Activated CD8-positive, alpha-beta T cell treated with anti-CD3 and anti-CD28 coated beads, Interleukin-2, amount 10 ng/mL, durations not matched to agents 7 days and 5 days (primary cell): ENCODE results near the gene GSE1. TPM values are rescaled to one million over a fixed set of nuclear protein-coding genes. Genes with fewer than 3 reads are reported as not detected.

Experiments used
- ATAC-seq: fragments of 150-1000 bp; cut with Tn5 transposase; one replicate; pipeline ENCODE4 v1.10.0; 2021; ENCODE audit warnings: moderate library complexity
- CTCF ChIA-PET: fragments of 350-600 bp; sonication (Branson Sonifier 250); formaldehyde crosslinking; loops from one replicate; lab custom pipeline; 2021; ENCODE audit warnings: antibody characterized with exemption; lab: Charles Lee
- POLR2A ChIA-PET: fragments of 350-600 bp; sonication (Branson Sonifier 250); formaldehyde crosslinking; loops from one replicate; lab custom pipeline; 2021; ENCODE audit warnings: antibody characterized with exemption; lab: Charles Lee
- DNase-seq: peaks from one replicate; pipeline ENCODE4 v3.0.0-alpha.2; 2020
- H3K27ac Mint-ChIP-seq: one replicate; pipeline ENCODE4 v1.8.0; 2021; ENCODE audit warnings: mild to moderate bottlenecking, mixed read lengths
- H3K27me3 Mint-ChIP-seq: one replicate; pipeline ENCODE4 v1.8.0; 2021; ENCODE audit warnings: low read depth, mixed read lengths
- H3K36me3 Mint-ChIP-seq: one replicate; pipeline ENCODE4 v1.8.0; 2021; ENCODE audit warnings: low read depth, mixed read lengths
- H3K4me1 Mint-ChIP-seq: one replicate; pipeline ENCODE4 v1.8.0; 2021; ENCODE audit warnings: low read depth, mixed read lengths
- H3K4me3 Mint-ChIP-seq: one replicate; pipeline ENCODE4 v1.8.0; 2021; ENCODE audit warnings: mild to moderate bottlenecking, mixed read lengths
- H3K9me3 Mint-ChIP-seq: one replicate; pipeline ENCODE4 v1.8.0; 2022; ENCODE audit warnings: mixed read lengths; ENCODE audit not compliant: insufficient read depth
- total RNA-seq, 2 experiments: library from RNA; stranded (reverse); gene quantifications; one replicate each; pipeline ENCODE4 v1.2.3, GENCODE V29; 2021

The GSE1 gene
- total RNA-seq = 10 to 100 TPM; 48.9 to 51.4 TPM

DNA sequence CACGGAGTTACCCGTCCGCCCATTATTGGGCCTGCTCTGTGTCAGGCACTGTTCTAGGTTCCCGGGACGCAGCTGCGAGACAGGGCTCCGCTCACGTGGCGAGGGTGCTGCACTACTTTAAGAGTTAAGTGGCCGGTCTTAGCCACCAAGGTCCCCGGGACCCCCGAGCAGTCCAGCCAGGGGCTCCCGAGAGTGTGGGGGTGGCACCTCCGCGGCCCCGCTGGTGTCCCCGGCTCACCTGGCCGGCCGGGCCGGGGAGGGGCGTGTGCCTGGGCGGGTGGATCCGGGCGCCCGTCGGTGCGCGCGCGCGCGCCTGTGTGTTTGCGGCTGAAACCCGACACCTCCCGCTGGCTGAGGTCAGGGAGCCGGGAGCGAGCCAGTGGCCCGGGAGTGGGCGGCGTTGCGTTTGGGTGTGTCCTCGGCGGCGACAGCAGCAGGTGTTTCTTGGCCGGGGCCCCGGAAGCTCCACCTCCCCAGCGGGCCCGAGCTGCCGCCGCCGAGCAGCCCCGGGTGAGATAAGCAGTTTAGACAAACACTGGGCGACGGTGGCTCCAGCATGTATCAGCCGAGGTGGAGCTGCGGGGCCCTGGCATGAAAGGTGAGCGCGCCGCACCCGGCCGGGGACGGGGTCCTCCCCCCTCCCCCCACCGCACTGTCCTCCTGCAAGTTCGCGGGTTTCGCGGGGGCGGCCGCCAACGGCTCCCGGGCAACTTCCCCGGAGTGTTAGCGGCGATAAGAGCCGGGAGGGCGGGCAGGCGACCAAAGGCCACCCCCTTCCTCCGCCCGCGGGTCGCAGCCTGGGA is at the start of gene GSE1:
Gene GSE1 (plus strand): TSS at position 522 of the 803 bp plus-strand sequence. CDS start 70 bp downstream, at position 592.
- Mint-ChIP-seq H3K4me1 (peaks cover 65% of the 10 kb centered on the region), H3K36me3 (peaks cover 8% of the 10 kb centered on the region), H3K27me3 (no peaks in the 10 kb centered on the region), H3K4me3 (peak within 1 kb of the TSS; percentile 76), H3K9me3 (no peaks in the 10 kb centered on the region), H3K27ac (peak within 1 kb of the TSS; percentile 72)
- ATAC-seq (peak; percentile 35), DNase-seq (peak; percentile 85)
- CTCF ChIA-PET = interaction anchor here (1.0 to 4.8 kb wide), 7 partner anchors 41 to 195 kb away, joined by 3 to 36 read pairs (median 4); no protein-coding TSS in a partner anchor
- POLR2A ChIA-PET = interaction anchor here (4.5 kb wide), 1 partner anchor 60 kb away, joined by 34 read pairs; no protein-coding TSS in a partner anchor

DNA sequence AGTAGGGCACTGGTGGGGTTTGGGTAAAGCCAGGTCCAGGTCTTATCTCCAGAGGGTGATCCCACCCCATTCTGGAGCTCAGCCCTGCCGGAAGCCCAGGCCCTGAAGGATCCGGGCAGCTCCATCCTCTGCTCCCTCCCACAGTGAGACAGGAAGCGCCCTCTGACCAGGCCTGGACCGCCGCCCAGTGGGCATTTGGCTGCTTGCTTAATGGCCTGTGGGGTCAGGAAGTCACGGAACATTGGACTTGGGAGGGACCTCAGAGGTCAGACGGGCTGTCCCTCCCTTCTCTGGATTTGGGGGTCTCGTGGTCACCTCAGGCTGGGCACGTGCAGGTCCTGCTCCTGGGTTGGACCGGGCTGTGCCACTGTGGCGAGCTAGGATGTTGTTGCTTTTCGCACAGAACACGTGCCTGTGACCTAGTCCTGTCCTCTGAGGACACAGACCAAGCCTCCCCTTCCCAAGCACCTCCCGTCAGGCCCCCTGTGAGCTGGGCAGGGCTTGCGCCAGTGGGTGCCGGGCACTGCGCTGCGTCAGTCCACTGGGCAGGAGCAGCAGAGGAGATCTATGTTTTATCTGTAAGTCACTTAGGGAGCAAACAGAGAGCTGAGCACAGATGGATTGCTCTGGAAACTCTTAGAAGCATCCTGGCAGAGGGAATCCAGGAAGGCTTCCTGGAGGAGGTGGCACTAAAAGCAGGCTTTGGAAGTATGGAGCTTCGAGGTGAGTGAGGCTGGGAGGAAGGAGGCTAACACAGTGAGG is 49.4 kb upstream of the GSE1 start:
- peaks cover 3% of the 10 kb centered on the region for H3K36me3 Mint-ChIP-seq
- ATAC-seq (no peak), DNase-seq (no peak)
- H3K4me1 Mint-ChIP-seq = peaks cover 53% of the 10 kb centered on the region
- no peaks in the 10 kb centered on the region for H3K9me3 Mint-ChIP-seq
- ChIA-PET POLR2A (interaction anchor here (1.7 kb wide), 1 partner anchor 9 kb away, joined by 6 read pairs; no protein-coding TSS in a partner anchor), CTCF (interaction anchor here (1.1 to 2.5 kb wide), 5 partner anchors 10 to 142 kb away, joined by 3 to 11 read pairs (median 6); no protein-coding TSS in a partner anchor)
- H3K27ac Mint-ChIP-seq = no peak overlapping the region
- H3K4me3 Mint-ChIP-seq = no peak overlapping the region
- H3K27me3 Mint-ChIP-seq = no peaks in the 10 kb centered on the region

DNA sequence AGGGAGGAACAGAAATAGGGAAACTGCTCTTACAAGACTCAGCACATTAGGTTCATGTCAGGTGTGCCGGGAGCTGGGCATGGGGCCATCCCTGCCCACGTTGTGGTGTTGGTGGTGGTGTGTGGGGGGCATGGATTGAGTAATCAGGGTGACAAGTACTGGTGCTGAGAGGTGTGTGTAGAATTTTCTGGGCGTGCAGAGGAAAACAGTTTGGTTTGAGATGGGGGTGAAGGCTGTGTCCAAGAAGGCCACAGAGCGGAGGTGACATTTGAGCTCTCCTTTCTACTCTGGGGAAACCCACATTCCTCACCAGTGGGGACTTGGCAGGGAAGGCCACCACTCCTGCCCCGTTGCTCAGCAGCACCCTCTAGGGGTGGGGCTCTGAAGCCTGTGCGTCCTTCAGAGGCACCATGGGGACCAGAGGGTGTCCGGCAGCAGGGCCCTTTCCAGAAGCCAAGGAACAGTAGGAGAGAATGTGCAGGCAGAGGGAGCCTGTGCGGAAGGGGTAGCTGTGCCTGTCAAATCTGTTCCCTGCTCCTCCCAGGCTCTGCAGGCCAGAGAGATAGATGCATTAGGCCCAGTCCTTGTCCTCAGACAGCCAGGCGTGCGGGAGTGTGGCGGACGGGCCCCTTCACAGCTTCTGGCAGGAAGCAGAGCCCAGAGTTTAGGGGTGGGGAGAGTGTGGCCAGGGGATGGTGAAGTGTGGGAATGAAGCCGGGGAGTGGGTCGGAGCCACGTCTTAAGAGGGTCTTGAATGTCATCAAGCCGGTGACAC is 48.7 kb upstream of the GSE1 start:
- POLR2A ChIA-PET = interaction anchor here (1.7 kb wide), 1 partner anchor 10 kb away, joined by 6 read pairs; no protein-coding TSS in a partner anchor
- peaks cover 54% of the 10 kb centered on the region for H3K4me1 Mint-ChIP-seq
- H3K27me3 Mint-ChIP-seq = no peaks in the 10 kb centered on the region
- H3K27ac Mint-ChIP-seq = peak overlapping the region; percentile 16
- CTCF ChIA-PET = interaction anchor here (1.1 to 2.5 kb wide), 5 partner anchors 10 to 143 kb away, joined by 3 to 11 read pairs (median 6); no protein-coding TSS in a partner anchor
- no peak overlapping the region for H3K4me3 Mint-ChIP-seq
- no peaks in the 10 kb centered on the region for H3K9me3 Mint-ChIP-seq
- H3K36me3 Mint-ChIP-seq = peaks cover 10% of the 10 kb centered on the region
- ATAC-seq (peak; percentile 24), DNase-seq (no peak)

DNA sequence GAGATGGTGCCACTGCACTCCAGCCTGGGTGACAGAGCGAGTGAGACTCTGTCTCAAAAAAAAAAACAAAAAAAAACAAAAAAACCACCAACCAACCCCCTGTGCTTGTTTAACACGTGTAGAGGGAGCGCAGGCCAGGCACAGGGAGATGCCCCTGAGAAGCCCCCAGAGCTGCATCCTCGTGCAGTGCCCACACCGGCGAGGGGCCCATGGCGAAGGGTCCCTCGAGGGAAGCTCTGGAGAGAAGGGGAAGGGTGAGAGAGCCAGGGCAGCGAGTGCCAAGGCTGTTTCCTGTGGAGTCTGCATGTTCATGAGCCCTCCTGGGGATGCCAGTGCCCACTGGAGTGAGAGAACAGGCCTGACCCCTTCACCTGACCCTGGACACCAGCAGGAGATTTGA is 47.8 kb upstream of the GSE1 start:
- CTCF ChIA-PET = interaction anchor here (1.9 kb wide), 1 partner anchor 45 kb away, joined by 6 read pairs; no protein-coding TSS in a partner anchor
- POLR2A ChIA-PET = interaction anchor here (1.2 kb wide), 1 partner anchor 11 kb away, joined by 3 read pairs; no protein-coding TSS in a partner anchor
- peaks cover 59% of the 10 kb centered on the region for H3K4me1 Mint-ChIP-seq
- peaks cover 12% of the 10 kb centered on the region for H3K36me3 Mint-ChIP-seq
- H3K27ac Mint-ChIP-seq = no peak overlapping the region
- no peak overlapping the region for H3K4me3 Mint-ChIP-seq
- DNase-seq (no peak), ATAC-seq (no peak)
- H3K27me3 Mint-ChIP-seq = no peaks in the 10 kb centered on the region
- no peaks in the 10 kb centered on the region for H3K9me3 Mint-ChIP-seq

DNA sequence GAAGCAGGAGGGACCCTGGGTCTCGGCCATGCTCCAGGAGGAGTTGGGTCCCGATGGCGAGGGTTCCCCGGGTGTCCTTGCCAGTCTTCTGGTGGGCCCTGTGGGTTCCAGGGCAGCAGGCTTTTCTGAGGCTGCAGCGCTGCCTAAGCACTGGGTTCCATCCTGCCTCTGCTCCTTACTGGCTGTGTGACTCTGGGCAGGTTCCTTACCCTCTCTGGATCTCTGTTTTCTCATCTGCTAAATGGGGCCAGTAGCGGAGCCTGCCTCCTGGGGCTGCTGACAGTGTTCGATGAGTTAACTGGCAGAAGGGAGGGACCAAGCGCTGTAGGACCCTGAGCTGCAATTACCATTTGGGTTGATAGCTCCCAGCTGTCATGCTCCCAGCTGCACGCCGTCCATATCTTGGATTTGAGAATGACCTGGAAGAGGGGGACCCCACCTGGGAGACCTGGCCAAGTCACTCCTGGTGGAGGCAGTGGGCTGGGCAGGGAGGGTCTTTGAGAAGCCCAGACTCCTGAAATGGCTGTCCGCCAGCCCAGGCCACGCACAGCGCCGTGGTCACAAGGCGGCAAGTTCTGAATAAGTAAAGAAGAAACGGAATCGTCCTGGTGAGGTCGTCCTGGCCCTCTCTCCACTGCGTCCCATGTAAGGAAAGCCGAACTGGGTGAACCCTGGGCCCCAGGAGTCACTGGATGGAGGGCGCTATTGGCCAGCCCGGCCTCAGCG is 47.2 kb upstream of the GSE1 start:
- Mint-ChIP-seq H3K4me1 (peaks cover 63% of the 10 kb centered on the region), H3K9me3 (no peaks in the 10 kb centered on the region), H3K27me3 (no peaks in the 10 kb centered on the region), H3K36me3 (peaks cover 15% of the 10 kb centered on the region), H3K4me3 (no peak overlapping the region), H3K27ac (no peak overlapping the region)
- DNase-seq = no peak
- ChIA-PET CTCF (interaction anchor here (1.9 kb wide), 1 partner anchor 44 kb away, joined by 6 read pairs; no protein-coding TSS in a partner anchor), POLR2A (interaction anchor here (1.2 kb wide), 1 partner anchor 12 kb away, joined by 3 read pairs; no protein-coding TSS in a partner anchor)
- ATAC-seq = no peak

DNA sequence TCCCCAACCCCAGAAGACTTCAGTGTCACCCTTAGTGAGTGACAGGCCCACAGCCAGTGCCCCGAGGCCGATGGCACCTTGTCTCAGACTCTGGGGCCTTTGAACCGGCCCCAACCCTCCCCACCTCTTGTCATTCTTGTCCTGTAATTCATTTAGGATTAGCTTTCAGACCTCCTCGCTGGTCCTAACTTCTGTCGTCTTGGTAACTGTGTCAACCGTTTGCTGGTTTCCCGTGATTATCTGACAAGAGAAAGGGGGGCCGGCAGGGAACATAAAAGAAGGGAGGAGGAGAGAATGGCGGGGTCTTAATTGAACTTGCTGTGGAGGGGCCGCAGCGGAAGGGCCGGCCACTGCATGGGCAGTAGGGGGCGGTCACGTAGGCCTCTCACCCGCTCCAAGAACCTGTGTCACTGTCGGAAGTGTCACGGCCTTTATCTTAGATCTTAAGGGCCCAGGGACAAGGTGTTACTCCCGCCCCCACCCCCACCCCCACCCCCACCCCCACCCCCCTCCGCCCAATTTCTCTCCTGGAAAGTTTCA is 46.5 kb upstream of the GSE1 start:
- Mint-ChIP-seq H3K27ac (no peak overlapping the region), H3K4me1 (peaks cover 70% of the 10 kb centered on the region), H3K36me3 (peaks cover 20% of the 10 kb centered on the region), H3K9me3 (no peaks in the 10 kb centered on the region), H3K4me3 (no peak overlapping the region), H3K27me3 (no peaks in the 10 kb centered on the region)
- ChIA-PET CTCF (interaction anchor here (3.2 kb wide), 1 partner anchor 9 kb away, joined by 20 read pairs; no protein-coding TSS in a partner anchor), POLR2A (interaction anchor here (0.6 to 1.2 kb wide), 2 partner anchors 12 to 15 kb away, joined by 3 read pairs; no protein-coding TSS in a partner anchor)
- DNase-seq = no peak
- ATAC-seq = no peak

DNA sequence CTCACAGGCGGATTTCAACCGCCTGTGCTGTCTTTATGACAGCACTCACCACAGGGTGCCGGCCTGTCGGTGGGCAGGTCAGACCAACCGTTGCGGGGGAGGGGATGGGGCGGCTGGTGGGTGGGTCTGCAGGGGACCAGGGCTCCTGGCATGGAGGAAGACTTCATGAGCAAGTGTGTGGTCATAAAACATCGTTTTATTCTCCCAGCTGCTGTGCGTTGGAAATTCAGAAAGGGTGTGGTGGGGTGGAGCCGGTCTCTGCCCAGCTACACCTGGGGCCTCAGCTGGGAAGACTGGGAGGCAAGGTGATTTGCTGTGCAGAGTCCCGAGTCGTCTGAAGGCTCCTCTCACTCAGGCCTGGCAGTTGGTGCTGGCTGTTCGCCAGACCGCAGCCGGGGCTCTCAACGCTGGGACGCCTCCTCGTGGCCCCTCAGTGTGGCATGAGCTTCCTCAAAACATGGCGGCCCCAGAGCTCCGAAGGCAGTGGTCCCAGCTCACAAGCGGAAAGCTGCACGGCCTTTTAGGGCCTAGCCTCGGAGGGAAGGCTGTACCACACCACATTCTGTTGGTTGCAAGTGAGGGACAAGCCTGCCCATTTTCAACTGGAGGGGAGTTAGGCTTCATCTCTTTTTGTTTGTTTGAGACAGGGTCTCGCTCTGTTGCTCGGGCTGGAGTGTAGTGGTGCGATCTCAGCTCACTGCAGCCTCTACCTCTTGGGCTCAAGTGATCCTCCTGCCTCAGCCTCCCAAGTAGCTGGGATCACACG is 45.8 kb upstream of the GSE1 start:
- no peaks in the 10 kb centered on the region for H3K9me3 Mint-ChIP-seq
- peaks cover 76% of the 10 kb centered on the region for H3K4me1 Mint-ChIP-seq
- ATAC-seq (no peak), DNase-seq (no peak)
- POLR2A ChIA-PET = interaction anchor here (0.6 to 5.0 kb wide), 3 partner anchors 10 to 15 kb away, joined by 3 to 67 read pairs (median 24); no protein-coding TSS in a partner anchor
- CTCF ChIA-PET = interaction anchor here (1.5 to 4.4 kb wide), 5 partner anchors 10 to 49 kb away, joined by 4 to 24 read pairs (median 12); no protein-coding TSS in a partner anchor
- peak overlapping the region; percentile 71 for H3K27ac Mint-ChIP-seq
- peaks cover 25% of the 10 kb centered on the region for H3K36me3 Mint-ChIP-seq
- no peak overlapping the region for H3K4me3 Mint-ChIP-seq
- no peaks in the 10 kb centered on the region for H3K27me3 Mint-ChIP-seq

DNA sequence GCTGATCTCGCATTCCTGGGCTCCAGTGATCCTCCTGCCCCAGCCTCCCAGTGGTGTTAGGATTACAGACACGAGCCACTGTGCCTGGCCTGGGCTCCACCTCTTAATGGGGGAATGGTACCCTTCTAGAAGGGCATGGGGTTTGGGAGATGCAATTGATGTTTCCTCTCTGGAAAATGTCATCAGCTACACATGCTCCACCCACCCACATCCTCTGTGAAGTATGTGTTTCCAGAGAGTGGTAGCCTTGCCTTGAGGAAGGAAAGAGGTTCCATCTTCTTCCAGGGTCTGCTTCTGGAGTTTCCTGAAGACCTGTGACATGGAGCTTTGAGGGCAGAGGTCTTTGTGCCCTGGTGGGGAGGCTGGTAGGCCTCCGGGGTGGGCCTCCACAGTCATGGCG is 45.2 kb upstream of the GSE1 start:
- Mint-ChIP-seq H3K4me1 (peaks cover 78% of the 10 kb centered on the region), H3K4me3 (no peak overlapping the region), H3K27ac (peak overlapping the region; percentile 71), H3K27me3 (no peaks in the 10 kb centered on the region), H3K36me3 (peaks cover 27% of the 10 kb centered on the region), H3K9me3 (no peaks in the 10 kb centered on the region)
- ATAC-seq (no peak), DNase-seq (no peak)
- ChIA-PET POLR2A (interaction anchor here (3.4 to 5.0 kb wide), 2 partner anchors 10 to 15 kb away, joined by 24 to 67 read pairs; no protein-coding TSS in a partner anchor), CTCF (interaction anchor here (0.7 to 4.4 kb wide), 7 partner anchors 8 to 146 kb away, joined by 3 to 24 read pairs (median 7); no protein-coding TSS in a partner anchor)

DNA sequence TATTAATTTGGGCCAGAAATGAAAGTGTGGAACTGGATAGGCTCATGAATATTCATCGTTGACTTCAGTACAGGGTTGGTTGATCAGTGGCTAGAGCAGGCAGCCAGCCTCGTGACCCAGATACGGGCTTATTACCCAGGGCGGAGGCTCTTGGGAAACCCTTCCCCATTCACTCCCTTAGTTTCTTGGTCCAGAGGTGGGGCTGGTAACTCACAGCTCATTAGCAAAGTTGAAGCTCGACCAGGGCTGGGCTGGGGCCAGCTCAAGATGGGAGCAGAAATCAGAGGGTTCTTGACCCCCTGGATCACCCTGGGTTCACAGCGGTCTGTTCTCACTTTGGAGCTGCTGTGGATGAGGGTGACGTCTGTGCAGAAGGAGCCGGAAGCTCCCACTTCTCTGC is 44.6 kb upstream of the GSE1 start:
- H3K27me3 Mint-ChIP-seq = no peaks in the 10 kb centered on the region
- peaks cover 78% of the 10 kb centered on the region for H3K4me1 Mint-ChIP-seq
- H3K36me3 Mint-ChIP-seq = peaks cover 27% of the 10 kb centered on the region
- no peak for DNase-seq
- no peak for ATAC-seq
- no peaks in the 10 kb centered on the region for H3K9me3 Mint-ChIP-seq
- CTCF ChIA-PET = interaction anchor here (0.7 to 4.4 kb wide), 10 partner anchors 9 to 147 kb away, joined by 3 to 24 read pairs (median 5); no protein-coding TSS in a partner anchor
- POLR2A ChIA-PET = interaction anchor here (3.4 to 5.0 kb wide), 2 partner anchors 11 to 16 kb away, joined by 24 to 67 read pairs; no protein-coding TSS in a partner anchor
- no peak overlapping the region for H3K4me3 Mint-ChIP-seq
- H3K27ac Mint-ChIP-seq = no peak overlapping the region
